Measurements from ENCODE around the gene POFUT2. TPM values are rescaled to one million over a fixed set of nuclear protein-coding genes. Genes with fewer than 3 reads are reported as not detected.
"Not testable (repeated sequence)": the region's sequence is repeated elsewhere in the genome, so short reads cannot be mapped to it uniquely, and the experiment has no call there.

POFUT2 gene
- total RNA-seq, 1 donor from 2014 or later: 39.5 TPM

DNA sequence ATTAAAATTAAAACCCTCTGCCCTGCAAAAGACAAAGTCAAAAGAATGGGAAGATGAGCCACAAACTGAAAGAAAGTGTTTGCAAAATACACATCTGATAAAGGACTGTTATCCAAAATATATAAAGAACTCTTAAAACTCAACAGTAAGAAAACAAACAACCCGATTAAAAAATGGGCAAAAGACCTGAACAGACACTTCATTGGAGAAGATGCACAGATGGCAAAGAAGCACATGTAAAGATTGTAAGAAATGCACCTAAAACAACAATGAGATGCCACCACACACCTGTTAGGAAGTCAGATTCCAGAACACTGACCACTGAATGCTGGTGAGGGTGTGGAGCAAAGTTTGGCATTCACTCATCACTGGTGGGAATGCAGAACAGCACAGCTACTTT is 24.6 kb upstream of the POFUT2 start:
- Mint-ChIP-seq H3K9me3 (peaks cover 4% of the 10 kb centered on the region), H3K36me3 (ENCODE audit: low read depth) (no peaks in the 10 kb centered on the region), H3K27ac (ENCODE audit: unreplicated experiment) (no peak overlapping the region), H3K4me1 (peaks cover 25% of the 10 kb centered on the region), H3K4me3 (no peak overlapping the region), H3K27me3 (ENCODE audit: low read depth) (peaks cover 3% of the 10 kb centered on the region)
- no peak for DNase-seq (ENCODE audit: low read depth, low spot score)
- TF ChIP-seq, protein P1, sequence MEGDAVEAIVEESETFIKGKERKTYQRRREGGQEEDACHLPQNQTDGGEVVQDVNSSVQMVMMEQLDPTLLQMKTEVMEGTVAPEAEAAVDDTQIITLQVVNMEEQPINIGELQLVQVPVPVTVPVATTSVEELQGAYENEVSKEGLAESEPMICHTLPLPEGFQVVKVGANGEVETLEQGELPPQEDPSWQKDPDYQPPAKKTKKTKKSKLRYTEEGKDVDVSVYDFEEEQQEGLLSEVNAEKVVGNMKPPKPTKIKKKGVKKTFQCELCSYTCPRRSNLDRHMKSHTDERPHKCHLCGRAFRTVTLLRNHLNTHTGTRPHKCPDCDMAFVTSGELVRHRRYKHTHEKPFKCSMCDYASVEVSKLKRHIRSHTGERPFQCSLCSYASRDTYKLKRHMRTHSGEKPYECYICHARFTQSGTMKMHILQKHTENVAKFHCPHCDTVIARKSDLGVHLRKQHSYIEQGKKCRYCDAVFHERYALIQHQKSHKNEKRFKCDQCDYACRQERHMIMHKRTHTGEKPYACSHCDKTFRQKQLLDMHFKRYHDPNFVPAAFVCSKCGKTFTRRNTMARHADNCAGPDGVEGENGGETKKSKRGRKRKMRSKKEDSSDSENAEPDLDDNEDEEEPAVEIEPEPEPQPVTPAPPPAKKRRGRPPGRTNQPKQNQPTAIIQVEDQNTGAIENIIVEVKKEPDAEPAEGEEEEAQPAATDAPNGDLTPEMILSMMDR (conservative IDR thresholded peaks at IDR 0.05): no peak

DNA sequence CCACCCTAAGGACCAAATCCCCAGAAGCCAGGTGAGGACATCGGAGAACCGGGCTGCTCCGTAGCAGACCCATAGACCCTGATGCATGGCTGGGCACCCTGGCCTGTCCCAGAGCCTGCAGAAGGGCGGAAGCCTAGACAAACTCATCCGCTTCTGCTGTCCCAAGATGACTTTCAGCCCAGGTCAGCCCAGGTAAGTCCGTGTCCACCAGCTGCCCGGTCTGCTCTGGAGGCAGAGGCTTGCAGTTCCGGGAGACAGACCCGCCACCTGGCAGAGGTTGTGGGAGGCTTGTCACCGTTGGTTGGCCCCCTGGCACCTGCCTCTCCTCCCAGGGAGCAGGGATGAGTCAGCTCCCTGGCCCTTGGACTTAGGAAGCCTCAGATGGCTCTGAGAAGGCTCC is 22.8 kb upstream of the POFUT2 start:
- DNase-seq (ENCODE audit: low read depth, low spot score): no peak
- H3K27me3 Mint-ChIP-seq (ENCODE audit: low read depth): peaks cover 5% of the 10 kb centered on the region
- no peaks in the 10 kb centered on the region for H3K36me3 Mint-ChIP-seq (ENCODE audit: low read depth)
- H3K27ac Mint-ChIP-seq (ENCODE audit: unreplicated experiment): no peak overlapping the region
- H3K4me3 Mint-ChIP-seq: no peak overlapping the region
- H3K4me1 Mint-ChIP-seq: peaks cover 39% of the 10 kb centered on the region
- TF ChIP-seq, protein P1 (conservative IDR thresholded peaks at IDR 0.05): no peak
- peaks cover 4% of the 10 kb centered on the region for H3K9me3 Mint-ChIP-seq

DNA sequence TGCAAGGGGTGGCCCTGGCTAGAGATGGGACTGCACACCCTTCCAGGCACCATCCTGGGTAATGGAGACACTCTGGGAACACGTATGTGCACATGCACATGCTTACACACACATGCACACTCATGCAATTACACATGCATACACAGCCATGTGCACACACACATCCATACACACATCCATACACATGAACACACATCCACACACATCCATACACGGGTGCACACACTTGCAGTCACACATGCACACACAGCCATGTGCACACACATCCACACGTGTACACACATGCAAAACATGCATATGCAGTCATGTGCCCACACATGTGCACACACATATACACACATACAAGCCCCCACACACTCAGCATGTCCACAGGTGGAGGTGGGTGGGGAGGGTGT is 22.3 kb upstream of the POFUT2 start:
- no peak for DNase-seq (ENCODE audit: low read depth, low spot score)
- Mint-ChIP-seq H3K4me3 (no peak overlapping the region), H3K27ac (ENCODE audit: unreplicated experiment) (no peak overlapping the region), H3K27me3 (ENCODE audit: low read depth) (peaks cover 7% of the 10 kb centered on the region), H3K9me3 (peaks cover 4% of the 10 kb centered on the region), H3K36me3 (ENCODE audit: low read depth) (no peaks in the 10 kb centered on the region), H3K4me1 (peaks cover 39% of the 10 kb centered on the region)
- TF ChIP-seq, protein P1 (conservative IDR thresholded peaks at IDR 0.05): no peak

DNA sequence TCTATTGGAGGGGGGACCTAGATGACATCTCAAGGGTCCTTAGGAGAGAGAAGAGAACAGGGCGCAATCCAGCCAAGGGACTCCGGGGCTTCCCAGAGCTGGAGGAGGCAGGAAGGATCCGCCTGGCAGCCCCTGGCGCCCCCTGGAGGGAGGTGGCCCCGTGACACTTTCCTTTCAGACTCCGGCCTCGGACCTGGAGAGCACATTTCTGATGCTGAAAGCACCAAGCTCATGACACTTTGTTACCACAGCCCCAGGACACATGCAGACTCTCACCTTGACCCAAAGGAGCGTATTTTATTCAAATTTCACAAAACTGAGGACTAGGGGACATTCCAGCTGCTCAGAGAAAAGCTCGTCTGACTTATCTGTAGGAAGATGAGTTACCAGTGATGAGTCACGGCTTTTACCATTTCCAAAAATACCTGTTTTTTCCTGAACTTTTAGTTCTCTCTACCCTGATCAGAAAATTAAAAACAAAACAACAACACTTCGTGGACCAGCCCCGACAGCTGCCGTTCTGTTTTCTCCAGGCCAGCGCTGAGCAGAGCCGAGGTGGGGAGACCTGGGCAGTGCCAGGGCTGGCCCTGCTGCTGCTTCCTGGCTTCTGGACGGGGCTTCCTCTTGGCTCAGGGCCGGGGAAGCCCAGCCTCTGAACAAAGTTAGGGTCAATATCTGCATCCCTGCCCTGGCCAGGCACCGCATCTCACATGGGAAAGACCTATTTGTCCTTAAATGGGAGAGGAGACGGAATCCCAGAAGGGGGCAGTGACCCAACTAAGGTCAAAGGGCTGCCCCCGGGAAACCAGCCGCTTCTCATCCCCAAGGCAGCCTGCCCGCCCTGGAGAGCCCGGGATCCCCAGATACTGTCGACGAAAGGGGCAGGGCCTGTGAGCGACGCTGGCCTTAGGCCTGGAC is 21.6 kb upstream of the POFUT2 start:
- no peaks in the 10 kb centered on the region for H3K36me3 Mint-ChIP-seq (ENCODE audit: low read depth)
- no peak overlapping the region for H3K4me3 Mint-ChIP-seq
- TF ChIP-seq, protein P1 (conservative IDR thresholded peaks at IDR 0.05): peak; percentile 71
- peaks cover 4% of the 10 kb centered on the region for H3K9me3 Mint-ChIP-seq
- H3K27ac Mint-ChIP-seq (ENCODE audit: unreplicated experiment): peak overlapping the region; percentile 10
- H3K4me1 Mint-ChIP-seq: peaks cover 39% of the 10 kb centered on the region
- peaks cover 7% of the 10 kb centered on the region for H3K27me3 Mint-ChIP-seq (ENCODE audit: low read depth)
- peak; percentile 77 for DNase-seq (ENCODE audit: low read depth, low spot score)

DNA sequence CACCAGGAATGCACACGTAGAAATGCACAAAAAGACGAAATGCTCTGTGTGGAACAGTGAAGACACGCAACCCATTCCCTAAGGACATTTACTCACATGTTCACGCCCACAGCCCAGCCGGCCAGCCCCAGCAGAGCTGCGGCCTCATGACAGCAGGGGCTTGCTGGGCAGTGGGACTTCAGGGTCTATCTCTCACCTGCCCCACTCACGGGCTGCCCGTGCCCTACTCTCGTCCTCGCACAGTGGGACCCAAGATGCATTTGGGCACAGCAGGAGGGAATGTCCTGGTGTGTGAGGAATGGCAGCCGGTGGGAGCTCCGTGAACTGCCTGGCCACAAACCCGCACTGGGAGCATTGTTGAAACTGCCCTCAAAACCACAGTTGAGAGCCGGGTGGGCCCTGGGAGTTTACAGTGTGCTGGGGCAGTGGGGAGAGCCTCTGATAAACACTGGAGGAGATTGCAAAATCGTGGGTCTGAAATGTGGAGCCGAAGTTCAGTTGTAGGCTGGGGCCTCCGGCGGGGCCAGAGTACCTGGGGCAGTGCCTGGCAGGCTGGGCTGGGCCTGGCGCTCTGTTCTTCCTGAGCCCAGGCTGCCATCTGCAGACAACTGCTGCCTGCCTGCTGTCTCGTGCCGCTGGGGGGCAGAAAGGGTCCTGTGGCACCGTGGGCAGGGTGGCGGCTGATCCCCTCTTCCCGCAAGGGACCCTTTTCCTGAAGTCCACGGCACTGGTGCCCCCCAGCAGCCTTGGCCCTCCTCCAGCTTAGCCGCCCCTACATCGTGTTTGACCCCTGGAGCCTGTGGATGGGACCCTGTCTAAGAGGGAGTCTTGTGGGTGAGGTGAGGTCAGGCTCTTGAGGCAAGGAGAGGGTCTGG is 20.7 kb upstream of the POFUT2 start:
- H3K27ac Mint-ChIP-seq (ENCODE audit: unreplicated experiment): no peak overlapping the region
- TF ChIP-seq, protein P1 (conservative IDR thresholded peaks at IDR 0.05): no peak
- H3K36me3 Mint-ChIP-seq (ENCODE audit: low read depth): no peaks in the 10 kb centered on the region
- peaks cover 4% of the 10 kb centered on the region for H3K9me3 Mint-ChIP-seq
- no peak for DNase-seq (ENCODE audit: low read depth, low spot score)
- peaks cover 7% of the 10 kb centered on the region for H3K27me3 Mint-ChIP-seq (ENCODE audit: low read depth)
- H3K4me3 Mint-ChIP-seq: no peak overlapping the region
- H3K4me1 Mint-ChIP-seq: peaks cover 39% of the 10 kb centered on the region

DNA sequence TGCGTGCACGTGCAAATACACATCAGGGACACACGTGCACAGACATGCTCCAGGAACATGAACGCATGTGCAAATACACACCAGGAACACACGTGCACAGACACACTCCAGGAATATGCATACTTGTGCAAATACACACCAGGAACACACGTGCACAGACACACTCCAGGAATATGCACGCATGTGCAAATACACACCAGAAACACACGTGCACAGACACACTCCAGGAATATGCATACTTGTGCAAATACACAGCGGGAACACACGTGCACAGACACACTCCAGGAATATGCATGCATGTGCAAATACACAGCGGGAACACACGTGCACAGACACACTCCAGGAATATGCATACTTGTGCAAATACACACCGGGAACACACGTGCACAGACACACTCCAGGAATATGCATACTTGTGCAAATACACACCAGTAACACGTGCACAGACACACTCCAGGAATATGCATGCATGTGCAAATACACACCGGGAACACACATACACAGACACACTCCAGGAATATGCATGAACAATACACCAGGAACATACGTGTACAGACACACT is 20.0 kb upstream of the POFUT2 start:
- H3K9me3 Mint-ChIP-seq; H3K27ac Mint-ChIP-seq (ENCODE audit: unreplicated experiment): not testable (repeated sequence)

More for the DNA sequence above, 20.0 kb upstream of the POFUT2 start:
- H3K4me1 Mint-ChIP-seq: peaks cover 39% of the 10 kb centered on the region
- not testable (repeated sequence) for H3K4me3 Mint-ChIP-seq; H3K27me3 Mint-ChIP-seq (ENCODE audit: low read depth); H3K36me3 Mint-ChIP-seq (ENCODE audit: low read depth); DNase-seq (ENCODE audit: low read depth, low spot score)
